ENCODE data around the gene GSTT2B.
"Not testable (repeated sequence)": the region's sequence is repeated elsewhere in the genome, so short reads cannot be mapped to it uniquely, and the experiment has no call there.

The GSTT2B gene

DNA sequence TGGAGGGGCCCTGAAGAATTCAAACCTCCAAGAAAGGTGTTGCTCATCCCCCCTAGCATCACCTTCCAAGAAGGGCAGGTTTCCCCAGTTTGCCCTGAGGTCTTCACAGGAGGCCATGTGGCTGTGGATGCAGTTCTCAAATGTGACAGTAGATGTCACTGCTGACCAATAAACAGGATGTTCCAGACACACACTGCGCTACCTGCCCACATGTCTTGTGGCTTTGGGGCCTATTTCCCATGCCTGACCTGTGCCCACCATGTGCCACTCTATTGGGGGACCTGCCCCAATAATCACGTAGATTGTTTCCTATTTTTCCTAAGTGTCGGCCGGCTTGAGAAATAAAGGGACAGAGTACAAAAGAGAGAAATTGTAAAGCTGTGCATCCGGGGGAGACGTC is 23.4 kb upstream of the GSTT2B start:
- DNase-seq, result peak; percentile 14

DNA sequence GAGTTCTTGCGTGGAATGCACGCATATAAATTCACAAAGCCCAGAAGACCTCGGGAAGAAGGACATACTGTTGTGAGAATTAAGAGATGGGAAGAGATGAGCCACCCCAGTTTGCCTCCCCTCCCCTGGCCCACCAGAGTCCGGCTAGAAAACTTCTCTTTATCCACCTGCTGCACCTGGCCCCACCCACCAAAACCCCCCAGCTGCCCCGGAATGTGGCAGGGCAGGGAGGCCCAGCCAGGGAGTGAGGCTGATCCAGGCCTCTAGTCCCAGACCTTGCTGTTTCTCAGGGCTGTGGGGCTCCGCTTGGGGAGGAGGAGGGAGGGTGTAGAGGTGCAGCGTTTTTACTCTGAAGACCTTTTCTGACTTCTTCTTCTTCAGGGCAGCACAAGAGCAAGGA is 19.6 kb upstream of the GSTT2B start:
- DNase-seq, result not testable (repeated sequence)

DNA sequence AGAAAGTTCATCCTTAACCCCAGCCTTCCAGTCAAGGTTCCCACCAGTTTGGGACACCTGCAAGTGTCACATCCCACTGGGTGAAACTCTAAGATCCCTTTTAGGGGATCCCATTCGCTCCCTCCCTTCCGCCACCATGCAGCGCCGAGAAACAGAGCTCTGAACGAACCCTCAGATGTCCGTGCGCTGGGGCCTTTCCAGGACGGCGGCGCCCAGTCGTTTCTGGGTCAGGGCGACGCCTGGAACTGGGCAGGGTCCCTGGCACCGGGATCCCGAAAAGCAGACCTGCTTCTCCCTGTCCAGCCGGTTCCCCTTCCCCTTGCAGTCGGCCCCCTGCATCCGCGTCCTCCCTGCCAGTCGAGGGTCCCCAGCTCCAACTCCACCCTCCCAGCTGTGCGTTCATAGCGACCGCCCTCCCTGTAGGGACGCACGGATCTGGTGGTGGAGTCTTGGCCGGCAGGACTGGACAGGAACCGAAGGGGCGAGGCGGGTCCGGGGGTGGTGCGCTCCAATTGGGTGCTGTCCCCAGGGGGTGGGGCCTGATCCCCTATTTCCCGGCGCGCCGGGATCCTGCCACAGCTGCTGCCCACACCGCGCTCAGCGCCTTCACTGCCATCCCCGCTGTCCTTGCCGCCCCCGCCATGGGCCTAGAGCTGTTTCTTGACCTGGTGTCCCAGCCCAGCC is 18.7 kb upstream of the GSTT2B start, which contains the start of gene GSTT2:
TSS of gene GSTT2 (plus strand) at position 578 of the 684 bp plus-strand sequence.
- not testable (repeated sequence) for DNase-seq

DNA sequence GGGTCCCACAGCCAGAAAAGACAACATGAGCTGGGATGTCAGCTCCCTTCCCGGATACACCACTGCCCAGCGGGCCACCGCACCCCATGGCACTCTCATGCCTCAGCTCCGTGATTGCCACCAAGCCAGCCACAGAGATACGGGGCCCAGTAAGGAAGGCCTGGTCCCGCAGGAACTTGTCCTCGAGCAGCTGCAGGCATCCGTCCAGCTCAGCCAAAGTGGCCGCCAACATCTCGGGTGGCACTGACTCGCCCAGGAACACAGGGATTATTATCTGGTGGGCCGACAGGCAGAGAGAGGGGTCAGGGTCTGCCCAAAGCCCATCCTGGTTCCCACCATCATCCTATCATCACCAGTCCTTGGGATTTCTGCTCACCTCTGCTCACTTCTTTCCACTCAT is 16.3 kb upstream of the GSTT2B start:
- not testable (repeated sequence) for DNase-seq

DNA sequence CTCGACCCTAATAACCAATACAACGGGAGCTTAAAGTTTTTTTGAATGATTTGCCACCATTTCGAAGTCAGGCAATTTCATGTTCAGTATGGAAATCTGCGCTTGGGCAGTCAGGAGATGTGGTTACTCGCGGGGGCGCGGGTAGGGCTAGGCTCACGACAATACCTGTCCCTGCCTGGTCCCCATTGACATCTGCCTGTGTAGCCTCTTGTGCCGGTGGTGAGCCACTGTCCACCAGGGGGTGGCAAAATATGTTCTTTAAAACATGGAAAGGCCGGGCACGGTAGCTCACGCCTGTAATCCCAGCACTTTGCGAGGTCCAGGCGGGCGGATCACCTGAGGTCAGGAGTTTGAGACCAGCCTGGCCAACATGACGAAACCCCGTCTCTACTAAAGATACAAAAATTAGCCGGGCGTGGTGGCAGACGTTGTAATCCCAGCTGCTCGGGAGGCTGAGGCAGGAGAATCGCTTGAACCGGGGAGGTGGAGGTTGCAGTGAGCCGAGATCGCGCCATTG is 13.9 kb upstream of the GSTT2B start:
- not testable (repeated sequence) for DNase-seq

DNA sequence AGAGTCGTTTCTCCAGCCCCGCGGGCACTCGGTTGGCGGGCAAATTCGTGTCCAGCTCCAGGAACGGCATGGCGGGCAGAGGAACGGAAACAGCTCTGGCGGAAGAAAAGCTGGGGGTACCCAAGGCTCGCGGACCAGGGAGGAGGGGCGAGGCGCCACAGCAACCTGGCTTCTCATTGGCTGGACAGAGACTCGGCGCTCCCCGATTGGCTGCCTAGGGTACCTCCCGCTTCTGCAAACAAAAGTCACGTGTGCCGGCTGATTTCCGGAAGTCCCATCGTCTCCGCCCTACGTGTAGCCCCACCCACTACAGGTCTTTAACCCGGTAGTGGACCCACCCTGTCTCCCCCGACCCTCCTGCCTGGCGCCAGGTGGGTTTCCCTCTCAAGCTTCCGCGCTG is 13.3 kb upstream of the GSTT2B start, which contains the start of gene DDT:
TSS of gene DDT (minus strand) at position 97 of the 400 bp plus-strand sequence. CDS start at position 70, 27 bp downstream.
- DNase-seq, result not testable (repeated sequence)

DNA sequence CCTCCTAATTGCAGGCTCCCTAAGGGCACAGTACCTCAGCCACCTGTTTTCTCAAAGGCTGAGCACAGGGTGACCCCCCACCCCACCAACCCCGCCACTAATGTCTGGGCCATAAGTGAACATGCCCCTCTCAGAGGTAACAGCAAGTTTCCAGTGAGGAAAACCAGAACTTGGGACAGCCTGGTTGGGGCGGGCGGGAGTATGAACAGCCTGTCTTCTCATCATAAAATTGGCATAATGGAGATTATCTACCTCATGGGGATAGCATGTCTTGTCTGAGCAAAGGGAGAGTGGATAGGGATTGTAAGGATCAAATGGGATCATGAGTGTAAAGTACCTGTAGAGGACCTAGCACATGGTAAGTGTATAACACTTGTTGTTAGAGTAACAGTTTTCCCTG is 10.9 kb upstream of the GSTT2B start:
- DNase-seq, result not testable (repeated sequence)

DNA sequence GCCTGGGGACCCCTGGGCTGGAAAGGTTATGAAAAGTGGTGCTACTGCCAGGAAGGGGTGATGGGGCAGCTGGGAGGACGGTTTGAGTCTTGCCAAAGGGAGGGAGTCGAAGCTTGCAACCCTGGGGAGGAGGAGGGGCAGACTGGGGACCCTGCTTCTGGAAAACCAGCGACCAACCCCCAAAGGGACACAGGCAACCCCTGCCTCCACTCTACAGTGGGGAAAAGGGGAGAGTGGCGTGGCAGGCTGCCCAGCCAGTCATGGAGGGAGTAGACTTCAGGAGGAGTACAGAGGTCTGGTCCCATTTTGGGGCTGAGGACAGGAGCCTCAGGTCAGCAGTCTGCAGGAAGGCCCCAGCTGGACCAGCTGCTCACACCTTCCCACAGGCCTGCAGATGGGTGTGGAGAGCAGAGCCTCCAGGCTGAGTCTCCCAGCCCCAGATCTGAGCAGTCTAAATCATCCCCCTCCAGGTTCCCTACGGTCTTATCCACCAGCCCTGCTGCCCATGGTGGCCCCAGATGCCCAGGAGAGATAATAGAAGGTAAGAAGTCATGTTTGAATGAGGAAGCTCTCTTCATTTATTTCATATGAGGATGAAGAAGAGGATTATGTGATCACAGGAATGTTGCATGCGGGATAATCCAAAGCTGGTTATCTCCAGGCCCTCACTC is 10.0 kb upstream of the GSTT2B start:
- no peak for DNase-seq

DNA sequence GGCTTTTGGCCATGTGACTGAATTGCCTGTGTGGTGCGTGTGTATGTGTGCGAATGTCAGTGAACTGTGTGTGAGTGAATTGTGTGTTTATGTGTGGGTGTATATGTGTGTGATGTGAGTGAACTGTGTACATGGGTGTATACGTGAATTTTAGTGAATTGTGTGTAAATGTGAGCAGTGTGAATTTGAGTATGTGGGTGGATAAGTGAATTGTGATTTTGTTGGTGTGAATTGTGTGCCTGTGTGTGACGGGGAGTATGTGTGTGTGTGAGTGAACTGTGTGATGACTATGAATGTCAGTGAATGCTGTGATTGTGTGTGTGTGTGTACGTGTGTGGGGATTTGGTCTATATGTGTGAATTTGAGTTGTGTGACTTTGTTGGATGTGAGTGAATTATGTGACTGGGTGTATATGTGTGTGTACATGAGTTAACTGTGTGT is 9.2 kb upstream of the GSTT2B start:
- DNase-seq, result no peak

DNA sequence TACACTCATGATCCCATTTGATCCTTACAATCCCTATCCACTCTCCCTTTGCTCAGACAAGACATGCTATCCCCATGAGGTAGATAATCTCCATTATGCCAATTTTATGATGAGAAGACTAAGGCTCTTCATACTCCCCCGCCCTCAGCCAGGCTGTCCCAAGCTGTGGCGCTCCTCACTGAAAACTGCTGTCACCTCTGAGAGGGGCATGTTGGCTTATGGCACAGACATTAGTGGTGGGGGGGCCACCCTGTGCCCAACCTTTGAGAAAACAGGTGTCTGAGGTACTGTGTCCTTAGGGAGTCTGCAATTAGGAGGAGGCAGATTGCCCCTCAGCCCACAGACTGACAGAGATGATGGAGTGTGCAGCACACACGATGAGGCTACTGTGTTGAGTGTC is 8.1 kb upstream of the GSTT2B start:
- DNase-seq, result no peak

DNA sequence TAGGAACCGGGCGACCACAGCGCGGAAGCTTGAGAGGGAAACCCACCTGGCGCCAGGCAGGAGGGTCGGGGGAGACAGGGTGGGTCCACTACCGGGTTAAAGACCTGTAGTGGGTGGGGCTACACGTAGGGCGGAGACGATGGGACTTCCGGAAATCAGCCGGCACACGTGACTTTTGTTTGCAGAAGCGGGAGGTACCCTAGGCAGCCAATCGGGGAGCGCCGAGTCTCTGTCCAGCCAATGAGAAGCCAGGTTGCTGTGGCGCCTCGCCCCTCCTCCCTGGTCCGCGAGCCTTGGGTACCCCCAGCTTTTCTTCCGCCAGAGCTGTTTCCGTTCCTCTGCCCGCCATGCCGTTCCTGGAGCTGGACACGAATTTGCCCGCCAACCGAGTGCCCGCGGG is 5.6 kb upstream of the GSTT2B start, which contains the start of gene DDTL:
TSS of gene DDTL (plus strand) at position 321 of the 400 bp plus-strand sequence. CDS start at position 348, 27 bp downstream.
- DNase-seq, result not testable (repeated sequence)

DNA sequence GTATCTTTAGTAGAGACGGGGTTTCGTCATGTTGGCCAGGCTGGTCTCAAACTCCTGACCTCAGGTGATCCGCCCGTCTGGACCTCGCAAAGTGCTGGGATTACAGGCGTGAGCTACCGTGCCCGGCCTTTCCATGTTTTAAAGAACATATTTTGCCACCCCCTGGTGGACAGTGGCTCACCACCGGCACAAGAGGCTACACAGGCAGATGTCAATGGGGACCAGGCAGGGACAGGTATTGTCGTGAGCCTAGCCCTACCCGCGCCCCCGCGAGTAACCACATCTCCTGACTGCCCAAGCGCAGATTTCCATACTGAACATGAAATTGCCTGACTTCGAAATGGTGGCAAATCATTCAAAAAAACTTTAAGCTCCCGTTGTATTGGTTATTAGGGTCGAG is 5.1 kb upstream of the GSTT2B start:
- DNase-seq, result not testable (repeated sequence)

DNA sequence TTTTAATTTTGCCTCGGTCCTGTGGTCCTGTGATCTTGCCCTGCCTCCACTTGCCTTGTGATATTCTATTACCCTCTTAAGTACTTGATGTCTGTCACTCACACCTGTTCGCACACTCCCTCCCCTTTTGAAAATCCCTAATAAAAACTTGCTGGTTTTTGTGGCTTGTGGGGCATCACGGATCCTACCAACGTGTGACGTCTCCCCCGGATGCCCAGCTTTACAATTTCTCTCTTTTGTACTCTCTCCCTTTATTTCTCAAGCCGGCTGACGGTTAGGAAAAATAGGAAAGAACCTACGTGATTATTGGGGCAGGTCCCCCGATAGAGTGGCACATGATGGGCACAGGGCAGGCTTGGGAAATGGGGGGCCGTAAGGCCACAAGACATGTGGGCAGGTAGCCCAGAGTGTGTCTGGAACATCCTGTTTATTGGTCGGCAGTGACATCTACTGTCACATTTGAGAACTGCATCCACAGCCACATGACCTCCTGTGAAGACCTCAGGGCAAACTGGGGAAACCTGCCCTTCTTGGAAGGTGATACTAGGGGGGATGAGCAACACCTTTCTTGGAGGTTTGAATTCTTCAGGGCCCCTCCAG is 4.6 kb downstream of the GSTT2B start:
- DNase-seq, result peak; percentile 59

DNA sequence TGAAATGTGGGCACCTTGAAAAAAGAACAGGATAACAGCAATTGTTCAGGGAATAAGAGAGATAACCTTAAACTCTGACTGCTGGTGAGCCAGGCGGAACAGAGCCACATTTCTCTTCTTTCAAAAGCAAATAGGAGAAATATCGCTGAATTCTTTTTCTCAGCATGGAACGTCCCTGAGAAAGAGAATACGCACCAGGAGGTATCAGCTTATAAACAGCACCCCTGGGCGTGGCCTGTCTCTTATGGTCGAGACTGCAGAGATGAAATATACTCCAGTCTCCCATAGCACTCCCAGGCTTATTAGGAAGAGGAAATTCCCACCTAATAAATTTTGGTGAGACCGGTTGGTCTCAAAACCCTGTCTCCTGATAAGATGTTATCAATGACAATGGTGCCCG is 5.1 kb downstream of the GSTT2B start:
- DNase-seq, result not testable (repeated sequence)

DNA sequence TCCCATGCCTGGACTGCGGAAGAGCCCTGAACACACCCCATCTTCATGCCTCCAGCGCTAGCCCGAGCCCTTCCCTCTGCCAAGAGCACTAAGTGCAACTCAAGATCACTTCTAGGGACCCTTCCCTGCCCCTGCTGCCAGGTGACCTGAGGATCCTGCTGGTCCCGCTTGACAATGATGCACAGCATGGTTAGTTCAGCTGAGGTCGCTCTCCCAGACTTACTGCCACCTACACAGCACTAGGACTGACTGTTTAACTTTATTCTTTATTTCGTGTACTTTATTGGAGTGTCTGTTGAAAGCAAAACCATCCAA is 6.0 kb downstream of the GSTT2B start:
- not testable (repeated sequence) for DNase-seq

DNA sequence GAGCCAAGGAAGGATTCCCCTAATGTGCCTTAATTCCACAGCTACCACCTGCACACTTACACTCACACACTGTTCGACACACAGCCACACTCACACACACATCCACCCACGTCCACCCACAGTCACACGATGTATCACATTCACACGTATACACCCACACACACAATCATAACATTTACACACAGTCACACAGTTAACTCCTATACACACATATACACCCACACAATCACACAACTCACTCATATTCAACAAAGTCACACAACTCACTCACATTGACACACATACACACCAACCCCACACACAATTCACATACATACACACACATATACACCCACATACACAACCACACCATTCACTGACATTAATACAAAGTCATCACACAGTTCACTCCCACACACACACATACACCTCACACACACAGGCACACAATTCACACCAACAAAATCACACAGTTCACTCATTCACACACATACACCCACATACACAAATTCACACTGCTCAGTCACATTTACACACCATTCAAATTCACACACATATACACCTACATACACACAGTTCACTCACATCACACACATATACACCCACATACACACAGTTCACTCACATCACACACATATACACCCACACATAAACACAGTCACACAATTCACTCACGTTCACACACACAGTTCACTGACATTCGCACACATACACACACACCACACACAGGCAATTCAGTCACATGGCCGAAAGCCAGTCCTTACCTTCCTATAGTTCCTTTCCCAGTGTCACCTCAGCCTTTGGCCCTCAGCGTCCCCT is 6.6 kb downstream of the GSTT2B start:
- DNase-seq, result not testable (repeated sequence)

DNA sequence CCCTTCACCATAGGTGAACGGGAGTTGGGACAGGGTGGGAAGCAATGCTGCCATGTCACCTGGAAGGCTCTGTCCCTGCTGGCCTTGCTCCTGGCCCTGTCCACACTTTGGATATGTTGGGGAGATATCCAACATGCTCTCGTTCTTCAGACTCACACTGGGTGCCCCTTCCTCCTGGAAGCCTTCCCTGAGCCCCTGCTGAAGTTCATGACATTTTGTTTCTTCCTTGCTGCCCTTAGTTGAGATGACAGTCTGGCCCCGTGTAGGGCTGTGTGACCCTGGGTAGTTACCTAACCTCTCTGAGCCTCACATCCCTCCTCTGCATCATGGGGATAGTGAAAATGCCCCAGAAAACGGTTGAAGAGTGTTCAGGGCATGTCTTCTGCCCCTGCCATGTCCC is 7.5 kb downstream of the GSTT2B start:
- DNase-seq, result not testable (repeated sequence)

DNA sequence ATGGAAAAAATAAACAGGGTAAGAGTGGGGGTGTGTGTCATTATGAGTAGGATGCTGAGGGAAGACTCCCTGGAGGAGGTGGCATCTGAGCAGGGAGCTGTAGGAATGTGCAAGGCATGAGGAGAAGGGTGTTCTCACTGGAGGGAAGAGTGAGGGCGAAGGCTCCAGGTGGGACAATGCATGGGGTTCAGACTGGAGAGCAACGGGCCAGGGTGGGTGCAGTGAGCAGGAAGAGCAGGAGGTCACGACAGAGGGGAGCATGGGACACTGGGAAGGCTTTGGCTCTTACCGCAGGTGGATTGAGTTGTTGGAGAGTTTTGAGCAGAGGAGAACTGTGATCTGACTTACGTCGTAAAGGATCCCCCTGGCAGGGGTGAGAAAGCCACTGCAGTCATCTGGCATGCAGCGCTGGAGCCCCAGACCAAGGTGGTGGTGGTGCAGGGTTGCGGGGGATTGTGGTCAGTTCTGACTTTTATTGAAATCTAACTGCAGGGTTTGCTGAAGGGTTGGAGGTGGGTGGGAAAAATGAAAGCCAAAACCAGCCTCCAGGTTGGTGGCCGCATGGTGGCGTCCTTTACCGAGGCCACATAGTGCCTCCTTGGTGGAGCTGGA is 8.1 kb downstream of the GSTT2B start:
- not testable (repeated sequence) for DNase-seq

DNA sequence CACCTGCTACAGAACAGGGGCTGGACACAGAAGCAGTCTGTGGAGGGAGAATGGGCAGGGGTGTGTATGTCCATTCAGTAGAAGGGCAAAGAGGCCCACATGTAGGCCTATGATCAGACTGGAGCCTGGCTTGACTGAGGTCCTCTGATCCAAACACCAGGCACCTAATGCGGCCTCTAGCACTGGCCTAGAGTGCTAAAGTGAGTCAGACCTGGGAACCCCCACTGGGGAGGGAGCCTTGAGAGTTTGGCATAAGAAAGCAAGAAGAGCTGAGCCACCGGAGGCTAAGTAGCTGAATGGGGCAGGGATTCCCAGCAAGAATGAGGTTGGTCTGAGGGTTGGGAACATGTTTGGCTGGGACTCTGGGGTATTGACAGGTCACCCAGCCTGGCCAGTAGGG is 9.6 kb downstream of the GSTT2B start:
- not testable (repeated sequence) for DNase-seq

DNA sequence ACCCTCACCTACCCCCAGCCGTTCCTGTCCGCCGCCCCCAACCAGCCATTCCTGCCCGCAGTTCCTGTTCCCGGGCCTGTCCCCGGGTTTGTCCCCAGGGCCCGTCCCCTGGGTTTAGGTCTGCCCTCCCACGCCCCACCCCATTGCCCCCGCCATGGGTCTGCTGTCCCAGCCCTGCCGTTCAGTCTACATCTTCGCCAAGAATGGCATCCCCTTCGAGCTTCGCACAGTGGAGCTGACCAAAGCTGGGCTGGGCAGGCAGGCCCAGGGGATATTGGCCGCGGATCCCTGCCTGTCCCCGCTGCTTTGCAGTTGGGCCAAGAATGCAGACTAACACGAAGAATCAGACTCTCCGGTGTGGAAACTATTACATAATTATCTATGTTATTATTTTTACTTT is 11.2 kb downstream of the GSTT2B start:
- not testable (repeated sequence) for DNase-seq

DNA sequence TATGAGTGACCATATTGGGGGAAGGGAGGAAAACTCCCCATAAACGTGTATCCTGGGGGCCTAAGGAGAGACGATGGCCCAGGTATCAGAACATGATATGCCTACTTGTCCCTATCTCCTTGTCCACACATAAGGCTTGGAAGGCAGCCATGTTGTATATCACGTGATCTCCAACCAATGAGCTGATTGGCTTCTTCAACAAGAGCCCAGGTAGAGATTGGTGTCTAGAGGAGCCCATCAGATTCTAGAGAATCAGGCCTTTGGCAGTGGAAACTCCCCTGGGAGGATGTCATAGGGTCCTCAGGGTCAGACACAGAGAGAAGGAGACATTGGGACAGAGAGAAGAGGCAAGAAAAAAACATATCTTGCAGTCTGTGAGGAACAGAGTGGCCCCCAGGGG is 13.6 kb downstream of the GSTT2B start:
- not testable (repeated sequence) for DNase-seq

DNA sequence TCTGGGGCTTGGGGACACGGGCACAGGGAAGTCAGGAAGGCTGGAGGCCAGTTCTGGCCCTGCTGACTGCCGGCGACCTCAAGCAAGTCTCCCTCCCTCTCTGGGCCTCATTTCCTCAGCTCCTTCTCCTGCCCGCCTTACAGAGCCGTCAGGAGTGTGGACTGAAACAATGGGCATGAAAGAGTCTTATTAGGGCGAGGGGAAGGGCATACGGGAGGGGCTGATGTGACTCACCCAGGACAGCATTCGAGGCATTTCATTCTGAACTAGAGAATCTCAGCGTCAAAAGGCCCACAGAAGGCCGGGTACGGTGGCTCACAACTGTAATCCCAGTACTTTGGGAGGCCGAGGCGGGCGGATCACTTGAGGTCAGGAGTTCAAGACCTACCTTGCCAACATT is 20.8 kb downstream of the GSTT2B start:
- DNase-seq, result not testable (repeated sequence)

Measured in NCI-H1105 (cell line).